ENCODE measurements around the gene NPNT.
"Not testable (repeated sequence)": the region's sequence is repeated elsewhere in the genome, so short reads cannot be mapped to it uniquely, and the experiment has no call there.

Gene NPNT

GRCh38 chr4:105894660-105895582 lies at the start of gene NPNT:
TSS of gene NPNT (plus strand) at chr4:105895471. CDS start at chr4:105895653, 182 bp downstream.
- DNase-seq, result peak; percentile 34

GRCh38 chr4:105845559-105845958 lies 49.7 kb upstream of the NPNT start:
- no peak for DNase-seq

- DNase-seq, result not testable (repeated sequence)
These were observed 46.9 kb upstream of the NPNT start for GRCh38 chr4:105848359-105848758.

GRCh38 chr4:105851196-105851595 lies 44.1 kb upstream of the NPNT start:
- no peak for DNase-seq

- not testable (repeated sequence) for DNase-seq
These were observed 43.0 kb upstream of the NPNT start for GRCh38 chr4:105852230-105852629.

GRCh38 chr4:105858466-105859040 lies 36.7 kb upstream of the NPNT start:
- DNase-seq, result no peak

GRCh38 chr4:105859233-105859632 lies 36.0 kb upstream of the NPNT start:
- DNase-seq, result no peak

- DNase-seq, result no peak
These were observed 24.3 kb upstream of the NPNT start for GRCh38 chr4:105870963-105871362.

GRCh38 chr4:105871997-105872396 lies 23.3 kb upstream of the NPNT start:
- DNase-seq, result no peak

GRCh38 chr4:105875233-105875632 lies 20.0 kb upstream of the NPNT start:
- no peak for DNase-seq

GRCh38 chr4:105878668-105879067 lies 16.6 kb upstream of the NPNT start:
- no peak for DNase-seq

- no peak for DNase-seq
These were observed 7.8 kb upstream of the NPNT start for GRCh38 chr4:105887508-105887907.

- peak; percentile 46 for DNase-seq
These were observed 551 bp downstream of the NPNT start for GRCh38 chr4:105895583-105896460.

GRCh38 chr4:105896461-105896942 lies 1.2 kb downstream of the NPNT start:
- DNase-seq, result no peak

GRCh38 chr4:105896984-105897775 lies 1.9 kb downstream of the NPNT start:
- no peak for DNase-seq

- no peak for DNase-seq
These were observed 5.3 kb downstream of the NPNT start for GRCh38 chr4:105900541-105900940.

- DNase-seq, result no peak
These were observed 7.4 kb downstream of the NPNT start for GRCh38 chr4:105902550-105903262.

GRCh38 chr4:105909787-105910281 lies 14.6 kb downstream of the NPNT start:
- no peak for DNase-seq

- DNase-seq, result no peak
These were observed 16.2 kb downstream of the NPNT start for GRCh38 chr4:105911426-105911825.

GRCh38 chr4:105912633-105913032 lies 17.4 kb downstream of the NPNT start:
- no peak for DNase-seq

- DNase-seq, result no peak
These were observed 22.0 kb downstream of the NPNT start for GRCh38 chr4:105917171-105917685.
